T-helper 1 cell treated with Interleukin-12 subunit alpha and Interleukin-12 subunit beta and Interleukin-4 antibody, amounts not matched to agents 30 μg/mL and 1 μg/mL, for 36 hours (primary cell): Measurements from ENCODE around the gene CENPS.

Source experiments
- H3K27ac Mint-ChIP-seq: one replicate; pipeline ENCODE4 v1.8.0; 2021; ENCODE audit warnings: mild to moderate bottlenecking, mixed read lengths
- H3K27me3 Mint-ChIP-seq: one replicate; pipeline ENCODE4 v1.8.0; 2021; ENCODE audit warnings: low read depth, mixed read lengths
- H3K36me3 Mint-ChIP-seq: one replicate; pipeline ENCODE4 v1.8.0; 2021; ENCODE audit warnings: low read depth, mixed read lengths
- H3K4me1 Mint-ChIP-seq: one replicate; pipeline ENCODE4 v1.8.0; 2021; ENCODE audit warnings: low read depth, mixed read lengths
- H3K4me3 Mint-ChIP-seq: one replicate; pipeline ENCODE4 v1.8.0; 2021; ENCODE audit warnings: mild to moderate bottlenecking, moderate library complexity, mixed read lengths
- H3K9me3 Mint-ChIP-seq: one replicate; pipeline ENCODE4 v1.8.0; 2021; ENCODE audit warnings: mixed read lengths

The CENPS gene

DNA sequence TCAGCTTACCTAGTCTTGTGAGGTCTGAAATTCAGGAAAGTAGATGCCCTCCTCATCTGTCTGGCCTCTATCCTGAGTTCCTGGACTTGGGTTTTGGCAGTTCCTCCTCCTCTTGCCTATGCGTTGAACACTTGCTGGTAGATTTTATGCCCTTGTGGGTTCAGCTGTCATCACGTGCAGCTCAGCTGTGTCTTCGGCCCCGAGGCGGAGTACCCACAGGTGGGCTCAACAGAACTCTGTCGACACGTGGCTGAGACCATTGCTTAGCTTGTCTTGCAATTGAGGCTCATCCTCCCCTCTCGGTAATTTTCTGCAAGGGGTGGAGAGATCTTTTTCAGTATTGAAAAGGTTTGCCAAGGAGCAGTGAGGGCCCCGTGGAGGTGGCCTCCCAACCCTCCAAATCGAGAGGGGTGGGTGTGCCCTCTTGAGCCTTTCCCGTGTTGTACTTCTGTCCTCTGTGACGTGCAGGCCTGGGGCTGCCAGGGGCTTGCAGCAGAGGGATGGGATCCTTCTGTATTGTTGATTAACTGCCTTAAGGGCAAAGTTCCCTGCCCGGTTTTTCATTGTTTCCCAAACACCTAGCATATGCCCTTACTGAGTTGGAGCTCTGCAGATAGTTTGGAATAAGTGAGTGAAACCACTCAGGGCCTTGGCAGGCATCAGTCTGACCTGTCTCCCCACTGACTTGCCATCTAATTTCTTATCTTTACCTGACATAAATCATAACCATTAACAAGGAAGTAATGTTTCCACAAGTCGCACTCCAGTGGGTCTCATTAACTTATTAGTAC, 2.9 kb downstream of the CENPS start:
- H3K4me3 Mint-ChIP-seq = no peak overlapping the region
- H3K27me3 Mint-ChIP-seq = no peaks in the 10 kb centered on the region
- no peaks in the 10 kb centered on the region for H3K9me3 Mint-ChIP-seq
- peaks cover 20% of the 10 kb centered on the region for H3K4me1 Mint-ChIP-seq
- no peaks in the 10 kb centered on the region for H3K36me3 Mint-ChIP-seq
- H3K27ac Mint-ChIP-seq = no peak overlapping the region

DNA sequence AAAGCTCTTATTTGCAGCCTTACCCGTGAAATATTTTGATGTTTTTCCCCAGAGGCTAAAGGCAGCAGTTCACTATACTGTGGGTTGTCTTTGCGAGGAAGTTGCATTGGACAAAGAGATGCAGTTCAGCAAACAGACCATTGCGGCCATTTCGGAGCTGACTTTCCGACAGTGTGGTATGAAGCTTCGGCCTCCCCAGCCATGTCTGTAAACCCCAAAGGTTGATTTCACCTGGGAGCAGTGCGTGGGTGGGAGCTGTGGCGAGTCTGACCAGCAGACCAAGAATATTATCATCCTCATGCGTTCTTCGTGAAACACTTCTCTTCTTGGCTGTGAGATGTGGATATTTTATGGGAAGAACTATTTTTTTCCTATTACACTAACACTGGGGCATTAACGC, 3.6 kb downstream of the CENPS start:
- Mint-ChIP-seq H3K27ac (no peak overlapping the region), H3K9me3 (no peaks in the 10 kb centered on the region), H3K36me3 (no peaks in the 10 kb centered on the region), H3K4me1 (peaks cover 19% of the 10 kb centered on the region), H3K4me3 (no peak overlapping the region), H3K27me3 (no peaks in the 10 kb centered on the region)

DNA sequence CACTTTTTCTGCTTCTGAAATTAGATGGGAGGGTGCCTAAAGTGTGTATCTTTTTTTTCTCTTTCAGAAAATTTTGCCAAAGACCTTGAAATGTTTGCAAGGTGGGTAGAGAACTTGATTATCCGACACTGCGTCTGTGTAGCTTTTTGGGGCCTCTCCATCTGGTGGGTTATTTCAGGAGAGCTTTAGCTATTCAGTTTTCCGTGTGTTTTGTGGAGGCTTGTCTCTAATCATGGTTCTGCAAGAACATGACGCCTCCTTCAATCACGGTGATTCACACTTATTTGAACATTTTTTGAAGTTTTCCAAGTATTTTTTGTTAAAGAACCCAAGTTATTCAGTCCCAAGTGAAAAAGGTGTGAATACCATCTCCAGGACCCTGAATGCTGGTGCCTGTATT, 4.4 kb downstream of the CENPS start:
- Mint-ChIP-seq H3K27ac (no peak overlapping the region), H3K9me3 (no peaks in the 10 kb centered on the region), H3K27me3 (no peaks in the 10 kb centered on the region), H3K36me3 (no peaks in the 10 kb centered on the region), H3K4me3 (no peak overlapping the region), H3K4me1 (peaks cover 19% of the 10 kb centered on the region)

DNA sequence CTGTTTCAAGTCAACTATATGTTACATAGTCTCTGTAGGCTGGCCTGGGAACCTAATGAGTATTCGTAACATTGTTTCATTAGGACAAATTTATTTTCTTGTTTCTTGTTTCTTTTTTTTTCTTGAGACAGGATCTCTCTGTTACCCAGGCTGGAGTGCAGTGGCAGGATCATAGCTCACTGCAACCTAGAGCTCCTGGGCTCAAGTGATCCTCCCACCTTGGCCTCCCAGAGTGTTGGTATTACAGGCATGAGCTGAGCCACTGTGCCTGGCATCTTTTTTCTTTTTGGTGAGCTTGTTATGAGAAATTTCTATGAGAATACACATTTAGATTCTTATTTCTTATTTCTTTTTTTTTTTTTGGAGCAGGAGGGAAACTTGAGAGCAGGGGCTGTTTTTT, 6.8 kb downstream of the CENPS start:
- Mint-ChIP-seq H3K27ac (no peak overlapping the region), H3K4me3 (no peak overlapping the region), H3K36me3 (no peaks in the 10 kb centered on the region), H3K4me1 (peaks cover 4% of the 10 kb centered on the region), H3K9me3 (no peaks in the 10 kb centered on the region), H3K27me3 (no peaks in the 10 kb centered on the region)

DNA sequence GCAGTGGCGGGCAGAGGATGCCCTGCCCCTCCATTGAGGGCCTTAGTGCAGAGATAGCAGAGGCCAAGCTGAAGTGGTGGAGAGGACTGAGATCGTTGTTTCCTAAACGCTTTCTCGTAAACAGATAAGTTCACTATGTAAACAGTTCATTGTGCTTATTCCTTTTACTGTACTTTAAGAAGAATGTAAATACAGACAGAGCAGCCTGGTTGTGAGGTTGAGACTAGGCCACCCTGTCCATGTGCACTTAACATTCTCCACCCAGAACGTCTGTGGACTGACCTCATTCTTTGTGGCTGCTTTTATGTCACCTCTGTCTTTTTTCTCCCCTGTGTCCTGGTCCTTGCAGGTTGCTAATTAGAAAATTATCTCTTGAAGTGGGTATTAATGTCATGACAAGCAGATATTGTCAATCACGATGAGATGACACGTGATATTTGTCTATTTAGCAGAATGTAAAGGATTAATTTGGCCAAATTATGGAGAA, 8.5 kb downstream of the CENPS start:
- no peak overlapping the region for H3K27ac Mint-ChIP-seq
- H3K36me3 Mint-ChIP-seq = no peaks in the 10 kb centered on the region
- H3K27me3 Mint-ChIP-seq = no peaks in the 10 kb centered on the region
- H3K4me1 Mint-ChIP-seq = peaks cover 3% of the 10 kb centered on the region
- H3K4me3 Mint-ChIP-seq = no peak overlapping the region
- H3K9me3 Mint-ChIP-seq = no peaks in the 10 kb centered on the region

DNA sequence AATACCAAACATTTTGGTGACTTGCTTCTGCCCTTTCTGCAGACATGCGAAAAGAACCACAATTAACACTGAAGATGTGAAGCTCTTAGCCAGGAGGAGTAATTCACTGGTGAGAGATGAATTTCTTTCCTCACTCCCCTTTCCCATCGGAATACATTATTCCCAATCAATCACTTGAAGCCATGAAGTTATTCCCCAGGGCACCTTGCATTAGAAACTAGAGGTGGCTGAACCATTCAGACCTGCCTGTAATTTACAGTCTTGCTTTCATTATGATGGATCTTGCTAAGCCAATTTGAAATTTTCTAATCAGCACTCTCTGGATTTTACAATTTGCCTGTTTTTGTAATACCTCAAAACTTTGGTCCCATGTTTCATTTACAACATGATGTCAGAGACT, 10.1 kb downstream of the CENPS start:
- Mint-ChIP-seq H3K4me1 (peaks cover 3% of the 10 kb centered on the region), H3K9me3 (no peaks in the 10 kb centered on the region), H3K27ac (no peak overlapping the region), H3K36me3 (no peaks in the 10 kb centered on the region), H3K4me3 (no peak overlapping the region), H3K27me3 (no peaks in the 10 kb centered on the region)

DNA sequence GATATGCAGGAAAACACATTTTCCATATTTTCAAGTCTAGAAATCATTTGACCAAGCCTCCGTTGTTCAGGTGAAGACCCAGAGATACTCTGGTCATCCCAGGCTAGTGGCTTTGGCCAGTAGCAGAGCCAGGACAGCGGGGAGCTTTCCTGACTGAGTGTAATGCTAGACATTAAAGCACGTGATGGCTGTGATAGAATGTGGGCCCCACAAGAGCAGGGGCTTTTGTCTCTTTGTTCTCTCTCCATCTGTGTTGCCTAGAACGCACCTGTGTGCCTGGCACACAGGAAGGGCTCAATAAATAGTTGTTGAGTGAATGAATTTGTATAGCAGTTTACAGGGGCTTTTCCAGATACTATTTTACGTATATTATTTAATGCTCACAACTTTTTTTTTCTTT, 10.6 kb downstream of the CENPS start:
- Mint-ChIP-seq H3K27me3 (no peaks in the 10 kb centered on the region), H3K36me3 (no peaks in the 10 kb centered on the region), H3K4me3 (no peak overlapping the region), H3K27ac (no peak overlapping the region), H3K4me1 (peaks cover 3% of the 10 kb centered on the region), H3K9me3 (no peaks in the 10 kb centered on the region)

DNA sequence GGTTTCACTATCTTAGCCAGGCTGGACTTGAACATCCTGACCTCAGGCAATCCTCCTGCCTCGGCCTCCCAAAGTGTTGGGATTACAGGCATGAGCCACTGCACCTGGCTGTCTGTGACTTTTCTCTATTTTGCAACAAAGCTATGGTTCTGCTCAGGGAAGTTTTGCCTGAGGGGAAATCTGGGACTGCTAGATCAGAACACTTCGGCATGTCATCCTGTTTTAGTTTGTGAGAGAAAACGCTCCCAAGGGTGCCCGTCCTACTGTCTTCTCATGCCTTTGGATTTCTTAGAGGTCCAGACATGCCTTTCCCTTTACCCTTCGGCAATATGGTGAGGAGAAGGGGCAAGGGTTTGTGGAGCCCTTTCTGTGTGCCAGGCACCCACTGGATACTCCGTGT, 14.0 kb downstream of the CENPS start:
- H3K27me3 Mint-ChIP-seq = no peaks in the 10 kb centered on the region
- H3K4me1 Mint-ChIP-seq = no peaks in the 10 kb centered on the region
- no peak overlapping the region for H3K4me3 Mint-ChIP-seq
- no peaks in the 10 kb centered on the region for H3K36me3 Mint-ChIP-seq
- no peak overlapping the region for H3K27ac Mint-ChIP-seq
- H3K9me3 Mint-ChIP-seq = no peaks in the 10 kb centered on the region

DNA sequence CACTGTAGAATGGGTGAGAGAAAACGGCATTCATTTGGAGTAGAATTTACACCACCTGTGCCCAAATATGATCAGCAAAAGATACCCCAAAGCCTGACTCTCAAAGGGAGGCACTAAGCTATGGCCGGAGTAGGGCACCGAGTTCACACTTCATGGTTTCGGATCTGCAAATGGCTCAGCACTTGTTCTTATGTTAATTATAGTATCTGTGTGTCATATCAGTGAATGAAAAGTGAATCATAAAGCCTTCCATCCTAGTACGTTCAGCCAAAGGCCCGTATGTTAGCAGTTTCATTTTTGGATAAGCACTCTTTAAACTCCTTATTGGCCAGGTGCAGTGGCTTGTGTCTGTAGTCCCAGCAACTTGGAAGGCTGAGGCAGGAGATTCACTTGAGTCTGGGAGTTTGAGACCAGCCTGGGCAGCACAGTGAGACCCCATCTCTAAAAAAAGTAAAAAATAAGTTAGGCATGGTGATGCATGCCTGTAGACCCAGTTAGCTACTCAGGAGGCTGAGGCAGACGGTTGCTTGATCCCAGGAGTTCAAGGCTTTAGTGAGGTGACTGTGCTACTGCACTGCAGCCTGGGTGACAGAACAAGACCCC, 14.7 kb downstream of the CENPS start:
- no peaks in the 10 kb centered on the region for H3K36me3 Mint-ChIP-seq
- H3K27ac Mint-ChIP-seq = no peak overlapping the region
- no peaks in the 10 kb centered on the region for H3K27me3 Mint-ChIP-seq
- H3K4me1 Mint-ChIP-seq = no peaks in the 10 kb centered on the region
- no peaks in the 10 kb centered on the region for H3K9me3 Mint-ChIP-seq
- no peak overlapping the region for H3K4me3 Mint-ChIP-seq

DNA sequence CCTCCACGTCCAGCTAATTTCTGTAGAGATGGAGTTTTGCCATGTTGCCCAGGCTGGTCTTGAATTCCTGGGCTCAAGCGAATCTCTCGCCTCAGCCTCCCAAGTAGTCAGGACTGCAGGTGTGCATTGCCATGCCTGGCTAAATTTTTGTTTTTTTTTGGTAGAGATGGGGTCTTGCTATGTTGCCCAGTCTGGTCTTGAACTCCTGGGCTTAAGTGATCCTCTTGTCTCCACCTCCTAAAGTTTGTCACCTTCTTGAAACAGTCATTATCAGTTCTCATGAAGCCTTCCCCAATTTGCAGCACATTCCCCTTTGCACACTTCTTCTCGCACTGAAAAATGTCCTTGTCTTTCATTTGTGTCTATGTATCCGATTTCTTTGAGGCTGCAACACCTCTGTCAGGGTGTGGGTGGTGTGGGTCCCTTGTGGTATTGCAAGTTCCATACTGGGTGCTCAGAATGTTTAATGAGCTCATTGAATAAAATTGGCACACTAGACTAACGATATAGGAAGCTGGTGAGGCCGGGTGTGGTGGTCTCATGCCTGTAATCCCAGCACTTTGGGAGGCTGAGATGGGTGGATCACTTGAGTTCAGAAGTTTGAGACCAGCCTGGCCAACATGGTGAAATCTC, 16.7 kb downstream of the CENPS start:
- H3K9me3 Mint-ChIP-seq = no peaks in the 10 kb centered on the region
- no peaks in the 10 kb centered on the region for H3K4me1 Mint-ChIP-seq
- H3K36me3 Mint-ChIP-seq = no peaks in the 10 kb centered on the region
- H3K27me3 Mint-ChIP-seq = peaks cover 3% of the 10 kb centered on the region
- no peak overlapping the region for H3K27ac Mint-ChIP-seq
- no peak overlapping the region for H3K4me3 Mint-ChIP-seq

DNA sequence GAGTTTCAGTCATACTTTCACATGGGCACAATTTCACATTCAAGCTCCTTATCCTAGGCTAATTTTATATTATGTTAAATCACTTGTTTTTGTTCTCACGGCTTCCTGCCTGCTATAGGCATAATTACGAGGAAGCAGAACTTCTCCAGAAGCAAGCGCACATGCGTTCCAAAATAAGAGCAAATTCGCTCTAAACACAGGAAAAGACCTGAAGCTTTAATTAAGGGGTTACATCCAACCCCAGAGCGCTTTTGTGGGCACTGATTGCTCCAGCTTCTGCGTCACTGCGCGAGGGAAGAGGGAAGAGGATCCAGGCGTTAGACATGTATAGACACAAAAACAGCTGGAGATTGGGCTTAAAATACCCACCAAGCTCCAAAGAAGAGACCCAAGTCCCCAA, 19.5 kb downstream of the CENPS start, which contains the start of gene CORT:
CORT (plus strand) TSS at position 281 of the 400 bp plus-strand sequence. CDS start 193 bp downstream, outside the sequence.
- Mint-ChIP-seq H3K4me3 (no peak within 1 kb of the TSS), H3K27ac (no peak within 1 kb of the TSS), H3K4me1 (no peaks in the 10 kb centered on the region), H3K36me3 (no peaks in the 10 kb centered on the region), H3K9me3 (no peaks in the 10 kb centered on the region), H3K27me3 (peaks cover 3% of the 10 kb centered on the region)

DNA sequence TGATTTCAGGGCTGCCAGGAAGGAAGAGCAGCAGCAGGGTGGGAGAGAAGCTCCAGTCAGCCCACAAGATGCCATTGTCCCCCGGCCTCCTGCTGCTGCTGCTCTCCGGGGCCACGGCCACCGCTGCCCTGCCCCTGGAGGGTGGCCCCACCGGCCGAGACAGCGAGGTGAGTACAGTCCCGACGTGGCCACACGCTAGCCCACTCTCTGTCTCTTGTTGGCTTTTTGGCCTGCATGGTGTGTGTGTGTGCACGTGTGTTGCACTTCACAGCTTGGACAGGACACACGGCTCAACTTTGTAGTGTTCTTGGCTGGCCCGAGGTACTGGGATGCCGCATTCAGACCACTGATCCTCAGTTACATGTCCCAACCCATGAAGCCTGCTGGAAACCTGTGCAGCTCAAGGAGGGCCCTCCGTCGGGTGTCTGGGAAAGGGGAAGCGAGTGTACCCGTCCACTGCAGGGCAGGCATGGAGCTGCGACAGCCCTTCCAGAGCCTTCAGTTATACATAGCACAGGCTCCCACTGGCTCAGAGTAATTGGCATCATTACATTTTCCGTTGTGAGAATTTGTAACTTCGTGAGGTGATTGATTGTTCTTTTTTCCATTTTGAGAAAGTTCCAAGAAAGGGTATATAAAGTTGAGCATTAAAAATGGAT, 20.1 kb downstream of the CENPS start:
- H3K36me3 Mint-ChIP-seq = no peaks in the 10 kb centered on the region
- no peak overlapping the region for H3K4me3 Mint-ChIP-seq

DNA sequence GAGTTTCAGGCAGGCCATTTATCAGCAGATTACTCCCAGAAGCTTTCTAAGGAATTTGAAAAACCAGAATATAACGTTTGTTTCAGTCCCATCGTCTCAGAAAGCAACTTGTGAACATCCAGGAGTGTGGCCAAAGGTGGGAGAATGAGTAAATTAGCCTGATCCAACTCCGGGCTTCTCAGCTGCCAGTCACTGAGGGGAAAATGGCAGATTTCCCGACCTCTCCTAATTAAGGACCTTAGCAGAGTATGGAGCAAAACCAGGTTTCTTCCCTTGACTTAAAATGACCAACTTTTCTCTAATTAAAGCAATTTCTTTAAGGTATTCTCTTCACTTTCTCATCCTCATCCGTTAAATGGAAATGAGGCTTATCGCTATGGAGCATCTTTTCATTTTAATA, 20.6 kb downstream of the CENPS start:
- Mint-ChIP-seq H3K36me3 (no peaks in the 10 kb centered on the region), H3K27ac (no peak overlapping the region), H3K4me3 (no peak overlapping the region), H3K4me1 (no peaks in the 10 kb centered on the region), H3K27me3 (peaks cover 3% of the 10 kb centered on the region), H3K9me3 (no peaks in the 10 kb centered on the region)

More for the DNA sequence above, 20.1 kb downstream of the CENPS start:
- Mint-ChIP-seq H3K27me3 (peaks cover 3% of the 10 kb centered on the region), H3K4me1 (no peaks in the 10 kb centered on the region), H3K9me3 (no peaks in the 10 kb centered on the region), H3K27ac (no peak overlapping the region)

DNA sequence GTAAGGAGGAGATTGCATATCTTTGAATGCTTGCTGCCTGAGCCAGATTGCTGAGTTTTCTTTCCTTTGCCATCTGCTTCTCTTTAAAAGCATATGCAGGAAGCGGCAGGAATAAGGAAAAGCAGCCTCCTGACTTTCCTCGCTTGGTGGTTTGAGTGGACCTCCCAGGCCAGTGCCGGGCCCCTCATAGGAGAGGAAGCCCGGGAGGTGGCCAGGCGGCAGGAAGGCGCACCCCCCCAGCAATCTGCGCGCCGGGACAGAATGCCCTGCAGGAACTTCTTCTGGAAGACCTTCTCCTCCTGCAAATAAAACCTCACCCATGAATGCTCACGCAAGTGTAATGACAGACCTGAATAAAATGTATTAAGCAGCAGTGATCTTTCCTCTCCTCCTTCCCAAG, 21.1 kb downstream of the CENPS start:
- Mint-ChIP-seq H3K27me3 (peaks cover 3% of the 10 kb centered on the region), H3K9me3 (no peaks in the 10 kb centered on the region), H3K4me1 (no peaks in the 10 kb centered on the region), H3K36me3 (no peaks in the 10 kb centered on the region), H3K4me3 (no peak overlapping the region), H3K27ac (no peak overlapping the region)
